ENCODE measurements around the gene NMNAT2.

Gene NMNAT2

GRCh38 chr1:183203094-183203493 lies 215.1 kb downstream of the NMNAT2 start:
- DNase-seq, result no peak

GRCh38 chr1:183200451-183200850 lies 217.7 kb downstream of the NMNAT2 start:
- DNase-seq, result no peak

GRCh38 chr1:183199304-183199703 lies 218.9 kb downstream of the NMNAT2 start:
- no peak for DNase-seq

GRCh38 chr1:183198463-183198862 lies 219.7 kb downstream of the NMNAT2 start:
- no peak for DNase-seq

Measured in 8988T (cell line).